HG03457 (cell line): Measurements from ENCODE around the gene TGFB1.
A peak's percentile ranks its signal among the peaks of the same experiment; 100 is the strongest.

Experiments
- ATAC-seq: cut with Tn5 transposase; IDR thresholded peaks from one replicate; pipeline ENCODE4 v1.9.1; 2021; ENCODE audit warnings: moderate number of reproducible peaks; ENCODE audit not compliant: unreplicated experiment

Gene TGFB1

GRCh38 chr19:41323023-41323422, 30.7 kb downstream of the TGFB1 start:
- no peak for ATAC-seq

DNA sequence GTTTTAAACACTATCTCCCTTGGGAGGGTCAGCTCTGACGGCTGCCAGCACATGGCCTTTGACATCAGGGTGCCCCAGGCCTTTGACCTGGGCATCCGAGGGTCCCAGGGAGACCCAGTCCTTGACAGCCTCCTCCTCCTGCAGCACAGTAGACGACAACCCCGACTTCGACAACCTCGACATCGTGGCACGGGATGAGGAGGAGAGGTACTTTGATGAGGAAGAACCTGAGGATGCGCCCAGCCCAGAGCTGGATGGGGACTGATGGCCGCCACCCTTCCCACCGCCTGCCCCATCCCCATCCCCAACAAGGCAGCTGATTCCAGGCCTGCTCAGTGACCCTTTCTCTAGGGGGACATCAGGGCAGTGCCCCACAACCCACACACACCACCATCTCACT, 31.3 kb downstream of the TGFB1 start:
- no peak for ATAC-seq

DNA sequence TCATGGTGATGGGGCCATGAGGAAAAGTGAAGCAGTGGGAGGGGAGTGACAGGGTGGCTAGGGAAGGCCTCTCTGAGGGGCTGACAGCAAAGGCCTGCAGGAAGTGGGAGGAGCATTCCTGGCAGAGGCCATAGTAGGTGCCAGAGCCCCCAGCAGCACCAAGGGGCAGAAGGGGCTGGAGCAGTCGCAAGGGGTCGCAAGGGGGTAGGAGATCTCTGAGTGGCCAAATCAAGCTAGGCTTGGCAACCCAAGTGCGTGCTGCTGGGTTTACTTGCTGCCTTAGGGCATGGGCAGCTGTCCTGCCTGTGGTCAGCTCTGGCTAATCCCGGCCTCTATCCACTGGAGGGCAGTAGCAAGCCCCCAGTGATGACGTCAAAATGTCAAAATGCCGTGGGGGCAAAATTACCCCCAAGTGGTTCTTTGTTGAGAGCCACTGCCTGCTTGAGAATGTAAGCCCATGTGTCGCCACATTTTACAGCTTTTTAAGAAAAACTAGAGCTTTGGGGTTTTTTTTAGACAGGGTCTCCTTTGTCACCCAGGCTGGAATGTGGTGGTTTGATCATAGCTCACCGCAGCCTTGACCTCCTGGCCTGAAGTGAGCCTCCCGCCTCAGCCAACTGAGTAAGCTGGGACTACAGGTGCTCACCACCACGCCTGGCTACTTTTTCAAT, 32.0 kb downstream of the TGFB1 start:
- no peak for ATAC-seq

DNA sequence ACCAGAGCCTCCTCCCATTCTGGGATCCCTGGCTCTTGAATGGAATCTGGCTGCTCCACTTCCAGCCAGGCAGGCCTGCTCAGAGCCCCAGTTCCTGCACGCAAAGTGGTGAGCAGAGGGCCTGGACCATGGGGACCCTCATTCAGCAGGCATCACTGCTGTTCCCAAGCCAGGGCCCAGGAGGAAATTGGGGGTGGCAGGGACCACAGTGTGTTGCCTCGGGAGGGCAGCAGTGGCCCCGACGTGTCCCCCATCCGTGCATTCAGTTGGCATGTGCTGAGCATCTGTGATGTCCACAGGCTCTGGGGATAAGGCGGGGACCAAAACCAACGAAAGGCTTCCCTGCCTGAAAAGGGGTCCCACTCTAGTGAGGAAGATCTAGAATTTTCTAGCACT, 32.5 kb downstream of the TGFB1 start:
- ATAC-seq = no peak

- ATAC-seq = no peak
Observed at GRCh38 chr19:41320568-41320967, 33.2 kb downstream of the TGFB1 start.

GRCh38 chr19:41320185-41320518, 33.6 kb downstream of the TGFB1 start:
- ATAC-seq = no peak

DNA sequence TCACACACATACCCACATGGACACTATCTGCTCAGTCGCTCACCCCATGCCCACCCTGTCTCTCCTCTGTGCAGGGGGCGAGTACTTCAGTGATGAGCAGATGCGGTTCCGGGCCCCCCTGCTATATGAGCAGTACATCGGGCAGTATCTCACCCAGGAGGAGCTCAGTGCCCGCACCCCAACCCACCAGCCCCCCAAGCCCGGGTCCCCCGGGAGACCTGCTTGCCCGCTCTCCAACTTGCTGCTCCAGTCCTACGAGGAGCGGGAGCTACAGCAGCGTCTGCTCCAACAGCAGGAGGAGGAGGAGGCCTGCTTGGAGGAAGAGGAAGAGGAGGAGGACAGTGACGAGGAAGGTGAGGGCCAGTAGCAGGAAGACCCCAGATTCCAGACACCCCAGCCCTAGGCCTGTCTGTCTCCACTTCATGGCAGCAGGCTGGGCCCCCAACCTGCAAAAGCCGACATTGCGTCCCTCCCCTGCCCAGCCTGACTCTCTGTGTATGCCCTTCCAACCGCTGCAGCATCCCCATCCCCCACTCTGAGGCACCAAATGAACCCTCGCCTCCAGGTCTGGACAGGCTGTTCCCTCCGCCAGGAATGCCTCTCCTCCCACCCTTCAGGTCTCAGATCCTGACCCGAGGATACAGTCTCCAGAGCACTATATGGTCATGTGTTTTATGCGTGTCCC, 34.1 kb downstream of the TGFB1 start:
- no peak for ATAC-seq

- no peak for ATAC-seq
Observed at GRCh38 chr19:41318696-41319499, 34.8 kb downstream of the TGFB1 start.

DNA sequence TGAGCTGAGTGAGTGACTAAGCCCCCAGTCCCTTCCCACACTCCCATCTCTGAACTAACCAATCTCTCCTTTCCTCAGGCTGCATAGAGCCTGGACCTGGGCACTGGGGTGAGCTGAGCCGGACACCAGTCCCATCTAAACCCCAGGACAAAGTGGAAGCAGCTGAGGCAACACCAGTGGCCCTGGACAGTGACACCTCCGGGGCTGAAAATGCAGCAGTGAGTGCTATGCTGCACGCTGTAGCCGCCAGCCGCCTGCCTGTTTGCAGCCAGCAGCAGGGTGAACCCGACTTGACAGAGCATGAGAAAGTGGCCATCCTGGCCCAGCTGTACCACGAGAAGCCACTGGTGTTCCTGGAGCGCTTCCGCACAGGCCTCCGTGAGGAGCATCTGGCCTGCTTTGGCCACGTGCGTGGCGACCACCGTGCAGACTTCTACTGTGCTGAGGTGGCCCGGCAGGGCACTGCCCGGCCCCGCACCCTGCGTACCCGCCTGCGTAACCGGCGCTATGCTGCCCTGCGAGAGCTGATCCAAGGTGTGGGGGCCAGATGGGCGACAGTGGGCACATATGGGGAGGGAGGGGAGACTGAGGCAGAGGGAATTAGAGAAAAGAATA, 37.3 kb downstream of the TGFB1 start:
- no peak for ATAC-seq

DNA sequence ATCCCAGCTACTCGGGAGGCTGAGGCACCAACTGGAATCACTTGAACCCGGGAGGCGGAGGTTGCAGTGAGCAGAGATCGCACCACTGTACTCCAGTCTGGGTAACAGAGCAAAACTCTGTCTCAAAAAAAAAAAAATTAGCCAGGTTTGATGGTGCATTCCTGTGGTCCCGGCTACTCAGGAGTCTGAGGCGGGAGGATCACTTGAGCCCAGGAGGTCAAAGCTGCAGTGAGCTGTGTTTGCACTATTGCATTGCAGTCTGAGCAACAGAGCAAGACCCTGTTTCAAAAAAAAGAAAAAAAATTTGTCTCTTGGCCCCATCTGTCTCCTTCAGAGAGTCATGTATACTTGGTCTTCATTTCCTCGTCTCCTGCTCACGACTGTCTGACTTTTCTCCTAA, 42.1 kb downstream of the TGFB1 start:
- ATAC-seq = no peak

- no peak for ATAC-seq
Observed at GRCh38 chr19:41311072-41311471, 42.6 kb downstream of the TGFB1 start.

DNA sequence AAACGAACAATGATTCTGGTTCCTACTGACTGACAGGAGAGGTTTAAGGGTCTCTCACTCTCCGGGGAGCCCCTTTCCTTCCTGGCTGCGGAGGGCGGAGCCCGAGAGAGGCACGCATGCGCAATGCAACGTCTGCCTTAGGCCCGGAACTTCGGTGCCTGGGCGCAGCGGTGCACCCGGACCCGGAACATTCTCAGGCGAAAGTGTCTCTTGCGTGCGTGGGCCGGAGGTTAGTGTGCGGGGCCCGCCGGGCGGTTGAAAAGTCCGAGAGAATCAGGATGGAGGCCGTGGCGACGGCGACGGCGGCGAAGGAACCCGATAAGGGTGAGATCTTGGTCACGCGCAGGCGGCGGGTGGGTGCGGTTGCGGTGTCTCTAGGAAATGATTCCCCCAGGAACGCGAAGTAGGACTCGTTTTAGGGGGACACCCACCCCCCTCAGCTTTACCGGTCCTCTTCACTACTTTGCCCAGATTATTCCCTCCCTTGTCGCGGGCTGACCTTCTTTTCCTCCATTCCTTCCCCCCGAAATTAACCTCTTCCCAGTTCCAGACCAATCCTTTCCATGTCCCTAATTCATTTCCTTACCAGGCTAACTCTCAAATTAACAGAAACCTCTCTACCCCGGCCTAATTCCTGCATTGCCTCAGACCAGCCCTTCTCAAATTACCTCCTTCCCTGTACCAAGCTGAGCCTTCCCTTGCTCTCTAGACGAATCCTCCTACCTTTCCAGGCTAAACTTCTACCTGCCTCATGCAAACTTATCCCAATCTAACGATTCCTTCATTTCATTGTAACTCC, 43.5 kb downstream of the TGFB1 start, which contains the start of gene CCDC97:
CCDC97 (plus strand) TSS at position 140 of the 799 bp plus-strand sequence; CDS start at position 279, 139 bp downstream.
- peak; percentile 41 for ATAC-seq

DNA sequence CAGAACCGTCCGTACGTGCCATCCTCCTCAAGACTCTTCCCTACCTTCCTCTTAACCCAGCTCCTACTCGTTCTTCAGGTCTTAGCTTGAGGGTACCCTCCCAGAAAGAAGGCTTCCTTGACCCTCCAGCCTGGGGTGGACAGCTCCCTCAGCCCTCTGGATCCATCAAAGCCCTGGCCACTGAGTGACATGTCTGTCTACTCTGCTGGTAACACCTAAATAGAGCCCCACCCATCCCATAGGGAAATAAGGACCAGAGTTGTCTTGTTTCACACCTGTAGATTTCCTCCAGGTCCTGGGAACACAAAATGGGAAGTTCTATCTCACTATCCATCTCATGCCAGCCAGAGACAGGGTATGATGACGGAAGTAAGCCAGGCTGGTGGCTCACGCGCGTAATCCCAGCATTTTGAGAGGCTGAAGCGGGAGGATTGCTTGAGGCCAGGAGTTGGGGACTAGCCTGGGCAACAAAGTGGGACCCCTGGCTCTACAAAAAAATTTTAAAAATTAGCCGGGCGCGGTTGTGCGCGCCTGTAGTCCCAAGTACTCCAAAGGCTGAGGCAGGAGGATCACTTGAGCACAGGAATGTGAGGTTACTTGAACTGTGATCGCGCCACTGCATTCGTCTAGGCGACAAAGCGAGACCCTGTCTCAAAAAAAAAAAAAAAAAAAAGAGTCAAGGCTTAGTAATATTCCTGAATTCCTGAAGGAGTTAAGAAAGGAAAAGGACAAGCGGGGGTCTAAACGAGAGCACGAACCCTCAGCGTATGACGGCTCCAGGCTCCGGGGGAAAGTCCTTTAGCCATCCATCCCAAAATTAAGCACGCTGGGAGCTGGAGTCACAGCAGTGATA, 44.3 kb downstream of the TGFB1 start:
- no peak for ATAC-seq

- no peak for ATAC-seq
Observed at GRCh38 chr19:41308450-41309179, 45.1 kb downstream of the TGFB1 start.

- ATAC-seq = no peak
Observed at GRCh38 chr19:41307954-41308449, 45.7 kb downstream of the TGFB1 start.

GRCh38 chr19:41307090-41307875, 46.4 kb downstream of the TGFB1 start:
- ATAC-seq = no peak

DNA sequence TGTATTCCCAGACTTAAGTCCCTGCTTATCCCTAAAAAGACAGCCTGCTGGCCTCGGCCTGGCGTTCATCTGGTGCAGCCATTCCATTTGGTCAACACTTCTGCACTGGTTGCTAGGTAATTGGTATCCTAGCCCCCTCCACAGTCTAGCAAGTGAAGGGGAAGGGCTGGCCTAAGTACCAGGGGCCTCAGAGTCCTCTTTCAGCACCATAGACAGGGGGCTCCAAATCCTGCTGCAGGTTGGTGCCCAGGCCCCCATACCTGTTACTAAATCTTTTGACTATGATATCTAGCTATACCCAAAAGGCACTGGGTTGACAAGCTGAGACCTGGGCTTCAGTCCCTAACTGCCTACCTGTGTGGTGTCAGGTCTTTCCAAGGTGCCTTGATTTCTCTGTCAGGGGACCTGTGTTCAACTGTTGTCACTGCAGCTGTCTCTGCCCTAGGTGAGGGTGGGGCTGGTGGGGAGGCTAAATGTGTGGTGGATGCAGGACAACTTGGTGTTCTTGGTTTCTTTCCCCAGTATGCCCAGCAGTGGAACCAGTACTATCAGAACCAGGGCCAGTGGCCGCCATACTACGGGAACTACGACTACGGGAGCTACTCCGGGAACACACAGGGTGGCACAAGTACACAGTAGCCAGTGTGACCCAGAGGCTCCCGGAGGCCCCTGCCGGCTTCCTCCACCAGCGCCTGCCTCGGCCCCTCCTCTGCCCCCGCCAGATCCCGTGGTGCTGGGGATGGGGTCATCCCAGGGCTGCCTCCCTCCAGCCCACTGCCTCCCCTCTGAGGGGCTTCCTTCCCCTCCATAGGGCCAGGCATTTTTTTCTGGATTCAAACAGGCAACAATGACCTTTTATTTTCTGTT, 47.6 kb downstream of the TGFB1 start:
- no peak for ATAC-seq
